Hepatocyte (in vitro differentiated cells): ENCODE measurements around the gene LRRC4. TPM values are rescaled to one million over a fixed set of nuclear protein-coding genes. Genes with fewer than 3 reads are reported as not detected.

Experiments used
- DNase-seq: peaks from one replicate; pipeline ENCODE4 v3.0.0-alpha.2; 2016; ENCODE audit warnings: low spot score
- H2AFZ ChIP-seq: fragments of 200-600 bp; sonication (generic); 2 replicates; pipeline ENCODE4 v1.6.0; 2016; ENCODE audit warnings: antibody characterized with exemption, mild to moderate bottlenecking
- H3K27ac ChIP-seq: fragments of 200-600 bp; sonication (generic); 2 replicates; pipeline ENCODE4 v1.5.1; 2016; ENCODE audit warnings: mild to moderate bottlenecking
- H3K27me3 ChIP-seq: fragments of 200-600 bp; sonication (generic); 2 replicates; pipeline ENCODE4 v1.6.1; 2016
- H3K36me3 ChIP-seq: fragments of 200-600 bp; sonication (generic); replicated peaks from 2 replicates; pipeline ENCODE4 v1.5.1; 2016; ENCODE audit warnings: low read depth; ENCODE audit not compliant: insufficient read depth
- H3K4me1 ChIP-seq: fragments of 200-600 bp; sonication (generic); 2 replicates; pipeline ENCODE4 v1.5.1; 2016; ENCODE audit warnings: mild to moderate bottlenecking, moderate library complexity; ENCODE audit not compliant: insufficient read depth
- H3K4me2 ChIP-seq: fragments of 200-600 bp; sonication (generic); 2 replicates; pipeline ENCODE4 v1.6.0; 2016
- H3K4me3 ChIP-seq: fragments of 200-600 bp; sonication (generic); 2 replicates; pipeline ENCODE4 v1.5.1; 2016; ENCODE audit warnings: mild to moderate bottlenecking
- H3K79me2 ChIP-seq: fragments of 200-600 bp; sonication (generic); 2 replicates; pipeline ENCODE4 v1.6.0; 2017; ENCODE audit warnings: mild to moderate bottlenecking
- H3K9me2 ChIP-seq: fragments of 200-600 bp; sonication (generic); replicated peaks from 2 replicates; pipeline ENCODE4 v1.6.0; 2017; ENCODE audit warnings: mild to moderate bottlenecking; ENCODE audit not compliant: insufficient read depth
- H3K9me3 ChIP-seq: fragments of 200-600 bp; sonication (generic); 2 replicates; pipeline ENCODE4 v1.5.1; 2016; ENCODE audit warnings: low read depth, mild to moderate bottlenecking
- H4K20me1 ChIP-seq: fragments of 200-600 bp; sonication (generic); 2 replicates; pipeline ENCODE4 v1.6.0; 2016; ENCODE audit warnings: mild to moderate bottlenecking; ENCODE audit not compliant: insufficient read depth, poor library complexity, severe bottlenecking
- EZH2 ChIP-seq: fragments of 200-600 bp; sonication (generic); IDR thresholded peaks from 2 replicates; pipeline ENCODE4 v1.6.1; 2016; ENCODE audit warnings: antibody characterized with exemption, mild to moderate bottlenecking, borderline replicate concordance
- EZH2phosphoT487 ChIP-seq: fragments of 200-600 bp; sonication (generic); IDR thresholded peaks from one replicate; pipeline ENCODE4 v1.6.1; 2018; ENCODE audit warnings: antibody characterized with exemption, mild to moderate bottlenecking, low read depth, moderate library complexity; ENCODE audit not compliant: unreplicated experiment, severe bottlenecking
- WGBS: methylation state at CpG from one replicate; pipeline ENCODE4 v1.1.6; 2016; ENCODE audit warnings: low lambda C conversion rate; ENCODE audit errors: missing lambda C conversion rate; 5-methylcytosine and 5-hydroxymethylcytosine counted together
- polyA plus RNA-seq: library from polyadenylated mRNA; unstranded; fragments of >200 nt; fragmentation: Nextera tagmentation; extraction: Ambion mirVana; gene quantifications from 2 replicates; pipeline ENCODE4 v1.2.1, GENCODE V29; 2016
- total RNA-seq: library from RNA; depleted of rRNA; stranded (reverse); fragments of >200 nt; gene quantifications from 2 replicates; pipeline ENCODE4 v1.2.3, GENCODE V29; 2014
- TF ChIP-seq, protein P1 (sequence below): fragments of 200-600 bp; sonication (generic); IDR thresholded peaks from 2 replicates; pipeline ENCODE4 v1.5.1; 2016; ENCODE audit warnings: antibody characterized with exemption, mild to moderate bottlenecking; ENCODE audit not compliant: poor library complexity

LRRC4 gene
- total and polyA plus RNA-seq, 2 experiments from 2014 or later, result 3.9 to 15.1 TPM

DNA sequence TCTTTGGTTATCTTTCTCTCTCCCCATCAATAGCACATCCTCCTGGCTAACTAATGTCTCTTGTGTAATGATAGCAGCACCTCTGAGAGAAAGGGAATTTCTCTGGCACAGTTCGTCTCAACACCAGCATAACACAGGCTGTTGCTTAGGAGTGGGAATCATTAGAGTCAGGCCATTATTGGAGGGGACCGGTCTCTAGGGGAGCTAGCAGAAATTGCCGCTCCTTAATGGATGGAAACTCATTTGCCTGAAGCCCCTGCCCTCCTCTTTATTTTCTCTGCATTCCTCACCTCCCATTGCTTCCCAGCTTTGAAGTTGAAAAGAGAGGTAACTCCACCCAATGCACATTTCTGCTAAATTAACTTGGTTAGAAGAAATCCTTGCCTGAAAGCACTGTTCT, 11.9 kb downstream of the LRRC4 start:
- Histone ChIP-seq H3K9me3 (no peaks in the 10 kb centered on the region), H3K27me3 (no peaks in the 10 kb centered on the region), H3K4me1 (peaks cover 3% of the 10 kb centered on the region), H3K36me3 (no peaks in the 10 kb centered on the region), H2AFZ (no peak overlapping the region), H4K20me1 (peaks cover 5% of the 10 kb centered on the region), H3K27ac (no peak overlapping the region), H3K79me2 (peaks cover 32% of the 10 kb centered on the region), H3K4me2 (no peak overlapping the region), H3K4me3 (no peak overlapping the region), H3K9me2 (no peaks in the 10 kb centered on the region)
- TF ChIP-seq EZH2, result no peak
- TF ChIP-seq, protein P1, sequence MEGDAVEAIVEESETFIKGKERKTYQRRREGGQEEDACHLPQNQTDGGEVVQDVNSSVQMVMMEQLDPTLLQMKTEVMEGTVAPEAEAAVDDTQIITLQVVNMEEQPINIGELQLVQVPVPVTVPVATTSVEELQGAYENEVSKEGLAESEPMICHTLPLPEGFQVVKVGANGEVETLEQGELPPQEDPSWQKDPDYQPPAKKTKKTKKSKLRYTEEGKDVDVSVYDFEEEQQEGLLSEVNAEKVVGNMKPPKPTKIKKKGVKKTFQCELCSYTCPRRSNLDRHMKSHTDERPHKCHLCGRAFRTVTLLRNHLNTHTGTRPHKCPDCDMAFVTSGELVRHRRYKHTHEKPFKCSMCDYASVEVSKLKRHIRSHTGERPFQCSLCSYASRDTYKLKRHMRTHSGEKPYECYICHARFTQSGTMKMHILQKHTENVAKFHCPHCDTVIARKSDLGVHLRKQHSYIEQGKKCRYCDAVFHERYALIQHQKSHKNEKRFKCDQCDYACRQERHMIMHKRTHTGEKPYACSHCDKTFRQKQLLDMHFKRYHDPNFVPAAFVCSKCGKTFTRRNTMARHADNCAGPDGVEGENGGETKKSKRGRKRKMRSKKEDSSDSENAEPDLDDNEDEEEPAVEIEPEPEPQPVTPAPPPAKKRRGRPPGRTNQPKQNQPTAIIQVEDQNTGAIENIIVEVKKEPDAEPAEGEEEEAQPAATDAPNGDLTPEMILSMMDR, result no peak
- TF ChIP-seq EZH2phosphoT487, result no peak
- WGBS, result 87% methylated on average over 3 of the region's 3 CpGs
- no peak for DNase-seq

DNA sequence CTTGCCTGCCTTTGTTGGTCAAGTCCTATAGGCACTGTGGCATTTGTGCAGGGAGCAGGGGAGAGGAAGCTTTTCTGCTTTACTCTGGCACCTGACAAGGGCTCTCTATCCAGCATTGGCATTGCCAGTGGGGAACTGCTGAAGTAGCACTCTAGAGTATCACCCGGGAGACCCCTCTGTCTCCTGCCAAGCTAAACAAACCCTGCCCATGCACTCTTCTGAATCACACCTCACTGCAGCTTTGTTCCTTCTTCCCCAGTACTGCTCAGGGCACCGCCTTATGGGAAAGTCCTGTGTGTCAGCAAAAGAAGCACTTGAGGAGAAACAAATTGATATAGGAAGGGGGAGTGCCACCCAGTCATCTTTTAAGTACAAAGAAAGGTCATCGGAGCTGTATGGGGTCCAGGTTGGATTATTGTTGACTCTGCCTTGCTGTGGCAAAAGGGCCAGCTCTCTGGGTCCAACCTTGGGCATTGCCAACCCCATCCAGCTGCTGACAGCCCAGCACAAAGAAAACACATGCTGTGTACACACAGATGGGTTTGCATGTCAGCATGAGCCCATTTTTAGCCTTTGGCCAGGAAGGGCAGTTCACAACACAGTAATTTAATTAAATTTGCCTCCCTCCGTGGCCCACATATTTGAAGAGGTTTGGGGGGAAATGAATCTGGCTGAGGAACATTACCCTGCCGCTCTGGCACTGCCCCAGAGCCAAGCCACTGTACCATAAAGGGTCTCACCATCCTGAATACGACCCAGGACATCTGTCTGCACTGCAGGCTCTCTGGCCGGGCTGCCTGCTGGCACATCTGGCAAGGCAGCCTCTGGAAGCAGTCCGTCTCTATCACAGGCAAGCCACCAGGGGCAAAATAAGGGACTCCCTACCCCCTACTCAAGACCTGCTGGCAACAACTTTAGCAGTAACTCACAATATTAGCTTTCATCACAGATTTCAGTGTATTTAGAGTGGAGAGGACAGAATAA, 13.1 kb downstream of the LRRC4 start:
- Histone ChIP-seq H3K27me3 (no peaks in the 10 kb centered on the region), H3K4me1 (peaks cover 3% of the 10 kb centered on the region), H3K4me2 (no peak overlapping the region), H3K79me2 (peaks cover 35% of the 10 kb centered on the region), H4K20me1 (peaks cover 6% of the 10 kb centered on the region), H3K27ac (no peak overlapping the region), H2AFZ (no peak overlapping the region), H3K9me3 (no peaks in the 10 kb centered on the region), H3K36me3 (no peaks in the 10 kb centered on the region), H3K4me3 (no peak overlapping the region), H3K9me2 (no peaks in the 10 kb centered on the region)
- DNase-seq, result no peak
- TF ChIP-seq, protein P1, result no peak
- TF ChIP-seq EZH2 (no peak), EZH2phosphoT487 (no peak)
- 87% methylated on average over 8 of the region's 8 CpGs for WGBS

DNA sequence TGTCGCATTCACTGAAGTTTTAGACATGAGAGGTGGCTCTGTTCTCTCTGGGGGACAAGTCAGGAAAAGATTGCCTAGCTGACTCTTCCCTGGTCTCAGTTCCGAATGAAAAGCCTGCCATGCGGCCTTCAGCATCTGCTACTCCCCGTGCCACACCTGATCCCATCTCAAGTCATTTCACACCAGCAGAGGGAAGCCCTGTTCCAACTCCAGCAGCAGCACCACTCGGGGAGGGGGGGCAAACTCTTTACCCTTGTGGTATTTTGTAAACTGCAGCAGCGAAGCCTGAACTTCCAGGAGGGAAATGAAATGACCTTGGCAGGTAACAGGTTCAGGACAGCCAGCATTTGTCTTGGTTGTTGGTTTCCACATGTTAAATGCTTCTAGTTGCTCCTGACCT, 13.8 kb downstream of the LRRC4 start:
- Histone ChIP-seq H3K9me2 (no peaks in the 10 kb centered on the region), H2AFZ (no peak overlapping the region), H3K4me1 (peaks cover 2% of the 10 kb centered on the region), H3K27ac (no peak overlapping the region), H3K79me2 (peaks cover 35% of the 10 kb centered on the region), H4K20me1 (peaks cover 6% of the 10 kb centered on the region), H3K27me3 (no peaks in the 10 kb centered on the region), H3K36me3 (no peaks in the 10 kb centered on the region), H3K4me2 (no peak overlapping the region), H3K9me3 (no peaks in the 10 kb centered on the region), H3K4me3 (no peak overlapping the region)
- no peak for DNase-seq
- TF ChIP-seq, protein P1, result no peak
- no peak for TF ChIP-seq EZH2phosphoT487
- no peak for TF ChIP-seq EZH2
- WGBS, result 87% methylated on average over 6 of the region's 6 CpGs
